Loucy (cell line): ENCODE data around the gene LPAR3.

ENCODE experiments used
- CTCF ChIP-seq: fragments of 200-600 bp; sonication (generic); conservative IDR thresholded peaks from 2 replicates; pipeline ENCODE4 v1.5.1; 2014; ENCODE audit warnings: mild to moderate bottlenecking, antibody characterized with exemption, low read length
- EZH2phosphoT487 ChIP-seq: fragments of 200-600 bp; IDR thresholded peaks from 2 replicates; pipeline ENCODE4 v1.6.1; 2018; ENCODE audit warnings: antibody characterized with exemption, mild to moderate bottlenecking, moderate library complexity, borderline replicate concordance

- TF ChIP-seq CTCF (no peak), EZH2phosphoT487 (no peak)
These were observed 3.6 kb downstream of the LPAR3 start for GRCh38 chr1:84889437-84889836.
